ENCODE measurements around the gene ROMO1. TPM values are rescaled to one million over a fixed set of nuclear protein-coding genes. Genes with fewer than 3 reads are reported as not detected.
"Not testable (repeated sequence)": the region's sequence is repeated elsewhere in the genome, so short reads cannot be mapped to it uniquely, and the experiment has no call there.

ROMO1 gene
- polyA plus RNA-seq, 2 donors = 335 to 517 TPM

DNA sequence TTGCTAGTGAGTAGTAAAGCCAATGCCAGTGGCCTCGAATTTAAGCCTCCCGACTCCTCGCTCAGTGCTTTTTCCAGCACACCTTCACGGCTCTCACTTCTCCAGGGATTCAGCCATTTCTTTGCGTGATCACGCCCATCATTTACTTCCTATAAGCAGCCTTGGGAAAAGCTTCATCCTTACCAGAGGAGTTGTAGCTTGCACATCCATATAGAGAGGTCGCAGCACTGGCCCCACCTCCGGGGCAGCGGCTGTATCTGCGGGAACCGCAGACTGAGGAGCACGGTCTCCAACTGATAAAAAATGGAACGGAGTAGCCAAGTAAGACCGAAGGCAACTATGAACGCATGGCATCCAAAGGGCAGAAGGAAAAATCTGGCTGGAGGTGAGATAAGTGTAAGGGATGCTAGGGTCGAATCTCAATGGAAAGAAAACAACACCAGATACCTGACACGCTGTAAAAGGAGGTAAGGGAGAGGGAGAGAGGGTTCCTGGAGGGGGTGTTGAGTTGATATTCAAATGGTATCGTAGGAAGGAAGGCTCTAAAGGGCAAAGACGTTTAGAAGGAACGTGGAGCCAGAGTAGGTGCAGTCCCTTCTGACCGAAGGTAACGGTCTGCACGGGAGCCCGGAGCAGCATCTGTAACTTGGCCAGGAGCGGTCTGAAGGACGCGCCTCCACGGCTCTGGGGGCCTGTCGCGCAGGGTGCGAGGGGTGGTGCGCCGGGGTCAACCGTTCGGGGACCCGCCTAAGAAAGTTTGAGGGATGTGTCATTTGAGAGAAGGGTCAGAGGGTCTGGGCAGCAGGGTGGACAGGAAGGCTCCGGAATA lies 693 bp upstream of the ROMO1 start:
- H3K4me3 ChIP-seq (ENCODE audit: low read depth in 1 of 2, low read length in 2 of 2) = peak overlapping the region; percentile 75 to 96
- peaks cover 4 to 9% of the 10 kb centered on the region in 2 donors for H3K4me1 ChIP-seq (ENCODE audit: control insufficient read depth in 2 of 2, insufficient read depth in 2 of 2, low read length in 1 of 2)
- WGBS, 2 donors = 4 to 5% methylated on average over 37 of the region's 37 CpGs
- H3K27me3 ChIP-seq (ENCODE audit: control insufficient read depth in 1 of 2, insufficient read depth in 2 of 2, low read length in 2 of 2) = no peaks in the 10 kb centered on the region
- H3K9me3 ChIP-seq (ENCODE audit: control insufficient read depth in 2 of 2, insufficient read depth in 1 of 2, low read depth in 1 of 2, low read length in 1 of 2) = peaks cover 0 to 2% of the 10 kb centered on the region in 2 donors
- peak overlapping the region; percentile 94 to 98 for H3K27ac ChIP-seq (ENCODE audit: low read depth in 2 of 2, low read length in 1 of 2)
- H3K36me3 ChIP-seq (ENCODE audit: control insufficient read depth in 2 of 2, insufficient read depth in 2 of 2, low read length in 1 of 2) = peaks cover 4 to 12% of the 10 kb centered on the region in 2 donors

DNA sequence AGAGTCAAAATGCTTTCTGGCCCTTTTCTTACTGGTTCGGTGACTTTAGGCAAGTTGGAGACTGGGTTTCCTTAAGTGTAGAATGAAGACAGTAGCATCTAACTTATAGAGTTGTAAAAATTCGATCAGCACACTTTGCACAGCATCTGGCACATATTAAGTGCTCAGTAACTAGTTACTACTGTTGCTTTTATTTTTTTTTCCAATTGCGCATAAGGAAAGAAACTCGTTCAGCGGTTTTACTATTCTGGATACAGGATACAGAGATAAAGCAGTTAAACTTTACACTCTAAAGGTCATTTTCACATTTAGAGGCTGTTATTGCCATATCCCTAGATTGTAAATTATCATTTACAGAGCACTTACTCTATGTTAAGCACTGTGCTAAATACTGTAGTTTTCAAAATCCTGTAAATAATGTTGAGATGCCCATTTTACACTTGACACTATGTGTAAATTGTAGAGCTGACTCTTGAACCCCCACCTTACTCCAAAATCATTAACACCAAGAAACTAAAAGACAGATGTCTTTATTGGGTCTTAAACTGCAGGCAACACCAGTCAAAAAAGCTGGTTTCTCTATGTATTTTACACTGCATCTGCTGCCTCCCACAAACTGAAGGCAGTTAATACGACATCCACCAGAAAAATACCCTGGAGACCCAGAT lies 886 bp downstream of the ROMO1 start:
- H3K4me1 ChIP-seq (ENCODE audit: control insufficient read depth in 2 of 2, insufficient read depth in 2 of 2, low read length in 1 of 2) = peaks cover 4 to 9% of the 10 kb centered on the region in 2 donors

DNA sequence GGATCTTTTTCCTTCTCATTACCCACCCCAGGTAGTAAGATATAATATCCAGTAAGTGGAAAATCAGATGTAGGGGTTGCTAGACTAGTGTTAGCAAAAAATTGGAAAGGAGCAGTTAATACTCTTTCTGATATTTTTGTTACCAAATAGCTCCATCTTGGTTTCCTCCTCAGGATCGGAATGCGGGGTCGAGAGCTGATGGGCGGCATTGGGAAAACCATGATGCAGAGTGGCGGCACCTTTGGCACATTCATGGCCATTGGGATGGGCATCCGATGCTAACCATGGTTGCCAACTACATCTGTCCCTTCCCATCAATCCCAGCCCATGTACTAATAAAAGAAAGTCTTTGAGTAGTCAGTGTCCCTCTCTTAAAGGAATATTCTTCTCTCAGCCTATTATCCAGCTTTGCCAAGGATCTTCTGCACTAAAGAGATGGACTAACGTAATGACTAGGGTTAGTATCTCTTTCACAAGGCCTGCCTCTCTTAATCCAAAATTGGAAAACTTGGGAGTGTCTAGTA lies 1.5 kb downstream of the ROMO1 start:
- Histone ChIP-seq H3K4me3 (ENCODE audit: low read depth in 1 of 2, low read length in 2 of 2) (peak overlapping the region in 1 of 2 donors; percentile 75), H3K36me3 (ENCODE audit: control insufficient read depth in 2 of 2, insufficient read depth in 2 of 2, low read length in 1 of 2) (peaks cover 0 to 8% of the 10 kb centered on the region in 2 donors), H3K27ac (ENCODE audit: low read depth in 2 of 2, low read length in 1 of 2) (no peak overlapping the region), H3K27me3 (ENCODE audit: control insufficient read depth in 1 of 2, insufficient read depth in 2 of 2, low read length in 2 of 2) (no peaks in the 10 kb centered on the region), H3K4me1 (ENCODE audit: control insufficient read depth in 2 of 2, insufficient read depth in 2 of 2, low read length in 1 of 2) (peaks cover 4 to 9% of the 10 kb centered on the region in 2 donors), H3K9me3 (ENCODE audit: control insufficient read depth in 2 of 2, insufficient read depth in 1 of 2, low read depth in 1 of 2, low read length in 1 of 2) (peaks cover 0 to 2% of the 10 kb centered on the region in 2 donors)
- WGBS, 2 donors = 88 to 92% methylated on average over 7 of the region's 7 CpGs

More for the DNA sequence above, 886 bp downstream of the ROMO1 start:
- Histone ChIP-seq H3K27me3 (ENCODE audit: control insufficient read depth in 1 of 2, insufficient read depth in 2 of 2, low read length in 2 of 2) (no peaks in the 10 kb centered on the region), H3K4me3 (ENCODE audit: low read depth in 1 of 2, low read length in 2 of 2) (peak overlapping the region; percentile 75 to 96), H3K36me3 (ENCODE audit: control insufficient read depth in 2 of 2, insufficient read depth in 2 of 2, low read length in 1 of 2) (peaks cover 0 to 11% of the 10 kb centered on the region in 2 donors), H3K27ac (ENCODE audit: low read depth in 2 of 2, low read length in 1 of 2) (peak overlapping the region; percentile 94 to 98), H3K9me3 (ENCODE audit: control insufficient read depth in 2 of 2, insufficient read depth in 1 of 2, low read depth in 1 of 2, low read length in 1 of 2) (peaks cover 0 to 2% of the 10 kb centered on the region in 2 donors)
- WGBS, 2 donors = 18 to 19% methylated on average over 6 of the region's 6 CpGs

DNA sequence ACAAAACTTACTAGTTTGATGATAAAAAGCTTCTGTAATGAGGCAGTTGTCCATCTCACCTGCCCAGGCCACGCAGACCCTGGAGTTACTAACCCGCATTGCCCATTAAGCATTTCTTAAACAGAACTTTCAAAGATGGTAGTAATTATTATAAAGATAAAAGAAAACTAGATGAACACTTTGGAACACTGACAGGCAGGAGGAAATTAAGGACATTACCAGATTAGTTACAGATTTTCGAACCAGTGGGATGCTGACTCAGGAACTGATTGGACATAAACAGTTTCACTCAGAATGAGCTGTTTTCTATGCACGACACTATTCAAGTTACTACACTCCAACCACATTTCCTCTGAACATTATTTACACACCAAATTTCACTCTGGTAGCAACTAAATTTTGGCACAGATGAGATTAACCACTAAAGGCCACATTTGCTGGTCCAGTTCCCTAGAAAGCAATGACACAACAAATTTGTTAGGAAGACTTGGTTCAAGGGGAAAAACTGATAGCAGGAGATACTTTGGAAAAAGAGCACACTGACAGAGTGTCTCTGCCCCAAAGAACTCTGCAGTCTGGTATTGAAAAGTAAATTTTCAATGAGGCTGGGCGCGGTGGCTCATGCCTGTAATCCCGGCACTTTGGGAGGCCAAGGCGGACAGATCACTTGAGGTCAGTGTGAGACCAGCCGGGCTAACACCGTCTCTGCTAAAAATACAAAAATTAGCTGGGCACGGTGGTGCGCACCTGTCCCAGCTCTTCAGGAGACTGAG lies 3.0 kb downstream of the ROMO1 start:
- peaks cover 4 to 9% of the 10 kb centered on the region in 2 donors for H3K4me1 ChIP-seq (ENCODE audit: control insufficient read depth in 2 of 2, insufficient read depth in 2 of 2, low read length in 1 of 2)
- no peaks in the 10 kb centered on the region for H3K27me3 ChIP-seq (ENCODE audit: control insufficient read depth in 1 of 2, insufficient read depth in 2 of 2, low read length in 2 of 2)
- WGBS, 2 donors = 80 to 82% methylated on average over 12 of the region's 12 CpGs
- H3K9me3 ChIP-seq (ENCODE audit: control insufficient read depth in 2 of 2, insufficient read depth in 1 of 2, low read depth in 1 of 2, low read length in 1 of 2) = peaks cover 0 to 2% of the 10 kb centered on the region in 2 donors
- H3K36me3 ChIP-seq (ENCODE audit: control insufficient read depth in 2 of 2, insufficient read depth in 2 of 2, low read length in 1 of 2) = peaks cover 0 to 12% of the 10 kb centered on the region in 2 donors
- no peak overlapping the region for H3K4me3 ChIP-seq (ENCODE audit: low read depth in 1 of 2, low read length in 2 of 2)
- peak overlapping the region in 1 of 2 donors; percentile 3 for H3K27ac ChIP-seq (ENCODE audit: low read depth in 2 of 2, low read length in 1 of 2)

DNA sequence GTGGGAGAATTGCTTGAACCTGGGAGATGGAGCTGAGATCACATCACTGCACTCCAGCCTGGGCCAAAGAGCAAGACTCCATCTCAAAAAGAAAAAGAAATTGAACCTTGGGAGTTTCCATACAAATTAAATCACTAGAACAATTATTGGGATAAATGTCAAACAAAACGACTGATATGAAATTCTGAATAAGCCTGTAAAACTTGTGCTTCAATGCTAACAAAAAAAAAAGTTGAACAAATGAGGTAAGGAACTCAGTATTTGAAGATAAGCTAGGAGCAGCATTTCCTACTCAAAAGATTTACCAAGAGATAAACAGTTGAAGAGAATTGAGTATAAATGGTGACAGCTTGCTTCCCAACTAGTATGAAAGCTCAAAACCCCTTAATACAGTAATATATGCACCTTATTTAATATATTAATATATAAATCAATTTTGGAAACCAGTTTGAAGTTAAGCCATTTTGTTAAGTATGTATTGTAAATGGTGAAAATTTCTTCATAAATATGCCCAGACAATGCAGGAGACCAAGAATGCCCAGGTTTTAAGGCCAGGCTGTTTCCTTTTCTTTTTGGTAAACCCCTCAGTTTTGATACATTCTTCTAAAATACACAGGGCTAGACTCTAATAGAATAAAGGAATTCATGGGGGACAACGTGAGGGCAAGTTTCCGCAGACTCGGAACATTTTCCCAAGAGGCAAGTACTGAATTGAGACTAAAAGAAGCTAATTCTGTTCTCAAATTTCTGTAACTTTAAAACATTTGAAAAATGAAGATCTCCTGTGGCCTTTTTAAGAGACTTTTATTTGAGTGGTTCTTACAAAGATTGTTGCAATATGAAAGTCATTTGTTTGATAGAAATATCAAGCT lies 3.9 kb downstream of the ROMO1 start:
- H3K27me3 ChIP-seq (ENCODE audit: control insufficient read depth in 1 of 2, insufficient read depth in 2 of 2, low read length in 2 of 2) = no peaks in the 10 kb centered on the region
- peaks cover 0 to 2% of the 10 kb centered on the region in 2 donors for H3K9me3 ChIP-seq (ENCODE audit: control insufficient read depth in 2 of 2, insufficient read depth in 1 of 2, low read depth in 1 of 2, low read length in 1 of 2)
- H3K36me3 ChIP-seq (ENCODE audit: control insufficient read depth in 2 of 2, insufficient read depth in 2 of 2, low read length in 1 of 2) = peaks cover 0 to 12% of the 10 kb centered on the region in 2 donors
- H3K27ac ChIP-seq (ENCODE audit: low read depth in 2 of 2, low read length in 1 of 2) = no peak overlapping the region
- 62 to 66% methylated on average over 4 of the region's 4 CpGs for WGBS, 2 donors
- peaks cover 4% of the 10 kb centered on the region in 2 donors for H3K4me1 ChIP-seq (ENCODE audit: control insufficient read depth in 2 of 2, insufficient read depth in 2 of 2, low read length in 1 of 2)
- no peak overlapping the region for H3K4me3 ChIP-seq (ENCODE audit: low read depth in 1 of 2, low read length in 2 of 2)

DNA sequence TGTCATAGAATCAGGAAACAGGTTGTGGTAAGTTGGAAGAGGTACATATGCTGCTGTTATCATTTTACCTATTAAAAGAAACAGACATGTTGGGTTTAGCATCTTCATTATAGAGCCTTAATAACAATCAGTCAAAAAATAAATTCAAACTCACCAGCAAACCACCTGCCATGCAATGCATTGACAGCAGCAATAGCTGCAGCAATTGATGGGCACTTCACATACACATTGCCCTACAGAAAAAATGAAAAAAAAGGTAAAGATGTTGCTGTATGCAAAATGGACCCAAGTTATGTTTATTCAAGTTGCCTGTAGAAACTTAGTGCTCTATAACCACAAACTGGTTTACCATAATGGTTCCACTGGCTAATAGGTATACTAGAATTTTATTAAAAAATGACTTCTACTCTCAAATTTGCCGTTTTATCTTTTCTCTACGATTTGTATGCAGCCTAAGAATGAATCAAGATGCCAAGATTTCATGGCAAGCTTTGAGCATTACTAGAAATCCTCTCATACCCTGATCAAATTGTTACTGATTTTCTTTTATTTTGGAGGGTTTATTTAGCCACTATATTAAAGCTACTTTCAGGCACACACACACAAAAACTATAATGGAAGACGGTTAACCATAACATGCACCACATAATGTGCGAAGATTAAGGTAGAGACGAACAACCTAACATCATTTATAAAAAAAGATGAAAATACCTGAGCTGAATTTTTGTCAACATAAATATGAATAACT lies 5.5 kb downstream of the ROMO1 start:
- no peaks in the 10 kb centered on the region for H3K27me3 ChIP-seq (ENCODE audit: control insufficient read depth in 1 of 2, insufficient read depth in 2 of 2, low read length in 2 of 2)
- no peaks in the 10 kb centered on the region for H3K4me1 ChIP-seq (ENCODE audit: control insufficient read depth in 2 of 2, insufficient read depth in 2 of 2, low read length in 1 of 2)
- H3K4me3 ChIP-seq (ENCODE audit: low read depth in 1 of 2, low read length in 2 of 2) = no peak overlapping the region
- no peak overlapping the region for H3K27ac ChIP-seq (ENCODE audit: low read depth in 2 of 2, low read length in 1 of 2)
- H3K9me3 ChIP-seq (ENCODE audit: control insufficient read depth in 2 of 2, insufficient read depth in 1 of 2, low read depth in 1 of 2, low read length in 1 of 2) = no peaks in the 10 kb centered on the region
- peaks cover 0 to 12% of the 10 kb centered on the region in 2 donors for H3K36me3 ChIP-seq (ENCODE audit: control insufficient read depth in 2 of 2, insufficient read depth in 2 of 2, low read length in 1 of 2)
- 84 to 86% methylated on average over 5 of the region's 5 CpGs for WGBS, 2 donors

DNA sequence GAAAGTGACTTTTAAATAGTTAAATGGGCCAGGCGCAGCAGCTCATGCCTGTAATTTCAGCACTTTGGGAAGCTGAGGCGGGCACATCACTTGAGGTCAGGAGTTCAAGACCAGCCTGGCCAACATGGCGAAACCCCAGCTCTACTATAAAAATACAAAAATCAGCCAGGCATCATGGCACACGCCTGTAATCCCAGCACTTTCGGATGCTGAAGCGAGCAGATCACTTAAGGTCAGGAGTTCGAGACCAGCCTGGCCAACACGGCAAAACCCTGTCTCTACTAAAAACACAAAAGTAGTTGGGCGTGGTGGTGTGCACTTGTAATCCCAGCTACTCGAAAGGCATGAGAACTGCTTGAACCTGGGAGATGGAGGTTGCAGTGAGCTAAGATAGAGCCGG lies 6.7 kb downstream of the ROMO1 start:
- H3K9me3 ChIP-seq (ENCODE audit: control insufficient read depth in 2 of 2, insufficient read depth in 1 of 2, low read depth in 1 of 2, low read length in 1 of 2); H3K27me3 ChIP-seq (ENCODE audit: control insufficient read depth in 1 of 2, insufficient read depth in 2 of 2, low read length in 2 of 2); H3K4me1 ChIP-seq (ENCODE audit: control insufficient read depth in 2 of 2, insufficient read depth in 2 of 2, low read length in 1 of 2); H3K27ac ChIP-seq (ENCODE audit: low read depth in 2 of 2, low read length in 1 of 2); H3K4me3 ChIP-seq (ENCODE audit: low read depth in 1 of 2, low read length in 2 of 2): not testable (repeated sequence)
- WGBS, 2 donors = 88 to 92% methylated on average over 11 of the region's 11 CpGs
- peaks cover 4 to 12% of the 10 kb centered on the region in 2 donors for H3K36me3 ChIP-seq (ENCODE audit: control insufficient read depth in 2 of 2, insufficient read depth in 2 of 2, low read length in 1 of 2)
